ENCODE measurements around the gene RAB36. TPM values are rescaled to one million over a fixed set of nuclear protein-coding genes. Genes with fewer than 3 reads are reported as not detected.

RAB36 gene
- total and polyA plus RNA-seq, 7 donors: 0.05 to 0.56 (median 0.23) TPM; not detected in 1

DNA sequence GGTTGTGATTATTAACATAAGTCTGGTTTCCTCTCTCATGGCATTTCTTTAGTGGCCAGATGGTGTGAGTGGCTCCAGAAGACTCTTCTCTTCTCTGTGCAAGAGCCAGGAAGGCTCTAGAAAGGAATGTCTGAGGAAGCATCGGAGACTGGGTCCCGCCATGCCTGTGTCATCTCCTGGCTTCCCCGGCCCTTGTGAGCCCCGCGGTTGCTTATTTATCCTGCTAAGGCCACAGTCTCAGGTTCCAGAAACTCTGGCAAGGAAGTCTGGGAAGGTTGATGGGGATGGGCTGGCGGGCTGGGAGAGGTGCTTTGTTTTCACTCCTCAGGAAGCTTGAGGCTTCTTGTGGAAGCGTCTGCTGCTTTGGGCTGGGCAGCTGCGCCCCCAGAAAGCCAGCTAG, 53.9 kb downstream of the RAB36 start:
- Histone ChIP-seq H3K27me3 (ENCODE audit: insufficient read depth in 3 of 3, low read length in 2 of 3) (no peaks in the 10 kb centered on the region), H3K9me3 (no peaks in the 10 kb centered on the region), H3K4me1 (peaks cover 9% of the 10 kb centered on the region), H3K4me3 (no peak overlapping the region), H3K36me3 (ENCODE audit: insufficient read depth in 1 of 2, low read depth in 1 of 2) (no peaks in the 10 kb centered on the region), H3K27ac (no peak overlapping the region)
- 65 to 76% (median 72%) methylated on average over 8 of the region's 8 CpGs for WGBS, 3 donors
- intact Hi-C loops (cut with DNase I): no loop called here
- TF ChIP-seq, protein P1, sequence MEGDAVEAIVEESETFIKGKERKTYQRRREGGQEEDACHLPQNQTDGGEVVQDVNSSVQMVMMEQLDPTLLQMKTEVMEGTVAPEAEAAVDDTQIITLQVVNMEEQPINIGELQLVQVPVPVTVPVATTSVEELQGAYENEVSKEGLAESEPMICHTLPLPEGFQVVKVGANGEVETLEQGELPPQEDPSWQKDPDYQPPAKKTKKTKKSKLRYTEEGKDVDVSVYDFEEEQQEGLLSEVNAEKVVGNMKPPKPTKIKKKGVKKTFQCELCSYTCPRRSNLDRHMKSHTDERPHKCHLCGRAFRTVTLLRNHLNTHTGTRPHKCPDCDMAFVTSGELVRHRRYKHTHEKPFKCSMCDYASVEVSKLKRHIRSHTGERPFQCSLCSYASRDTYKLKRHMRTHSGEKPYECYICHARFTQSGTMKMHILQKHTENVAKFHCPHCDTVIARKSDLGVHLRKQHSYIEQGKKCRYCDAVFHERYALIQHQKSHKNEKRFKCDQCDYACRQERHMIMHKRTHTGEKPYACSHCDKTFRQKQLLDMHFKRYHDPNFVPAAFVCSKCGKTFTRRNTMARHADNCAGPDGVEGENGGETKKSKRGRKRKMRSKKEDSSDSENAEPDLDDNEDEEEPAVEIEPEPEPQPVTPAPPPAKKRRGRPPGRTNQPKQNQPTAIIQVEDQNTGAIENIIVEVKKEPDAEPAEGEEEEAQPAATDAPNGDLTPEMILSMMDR (IDR thresholded peaks at IDR 0.05): no peak
- ATAC-seq: no peak
- no peak for DNase-seq

DNA sequence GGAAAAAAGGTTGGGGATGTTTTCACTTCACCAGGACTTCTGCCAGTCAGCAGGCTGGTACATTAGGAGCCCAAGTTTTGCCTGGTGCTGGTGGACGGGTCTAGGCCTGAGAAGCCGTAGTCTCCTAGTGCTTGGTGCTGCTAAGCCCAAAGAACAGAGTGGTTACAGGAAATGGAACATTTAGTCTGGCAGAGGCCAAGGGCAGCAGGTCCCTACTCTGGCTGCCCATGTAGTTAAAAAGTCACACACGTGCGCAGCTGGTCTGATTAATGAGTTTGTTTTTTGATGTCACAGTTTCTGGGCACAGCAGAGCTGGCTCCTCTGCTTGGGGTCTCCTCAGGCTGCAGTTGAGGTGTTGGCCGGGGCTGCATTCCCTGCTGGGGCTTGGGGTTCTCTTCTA, 55.6 kb downstream of the RAB36 start:
- Histone ChIP-seq H3K27ac (no peak overlapping the region), H3K36me3 (ENCODE audit: insufficient read depth in 1 of 2, low read depth in 1 of 2) (no peaks in the 10 kb centered on the region), H3K27me3 (ENCODE audit: insufficient read depth in 3 of 3, low read length in 2 of 3) (no peaks in the 10 kb centered on the region), H3K4me1 (peaks cover 24% of the 10 kb centered on the region), H3K9me3 (no peaks in the 10 kb centered on the region), H3K4me3 (no peak overlapping the region)
- 74 to 86% (median 77%) methylated on average over 5 of the region's 5 CpGs for WGBS, 3 donors
- intact Hi-C loops (cut with DNase I): no loop called here
- ATAC-seq (no peak), DNase-seq (peak in 1 of 2 donors; percentile 26)
- TF ChIP-seq, protein P1 (IDR thresholded peaks at IDR 0.05): no peak

DNA sequence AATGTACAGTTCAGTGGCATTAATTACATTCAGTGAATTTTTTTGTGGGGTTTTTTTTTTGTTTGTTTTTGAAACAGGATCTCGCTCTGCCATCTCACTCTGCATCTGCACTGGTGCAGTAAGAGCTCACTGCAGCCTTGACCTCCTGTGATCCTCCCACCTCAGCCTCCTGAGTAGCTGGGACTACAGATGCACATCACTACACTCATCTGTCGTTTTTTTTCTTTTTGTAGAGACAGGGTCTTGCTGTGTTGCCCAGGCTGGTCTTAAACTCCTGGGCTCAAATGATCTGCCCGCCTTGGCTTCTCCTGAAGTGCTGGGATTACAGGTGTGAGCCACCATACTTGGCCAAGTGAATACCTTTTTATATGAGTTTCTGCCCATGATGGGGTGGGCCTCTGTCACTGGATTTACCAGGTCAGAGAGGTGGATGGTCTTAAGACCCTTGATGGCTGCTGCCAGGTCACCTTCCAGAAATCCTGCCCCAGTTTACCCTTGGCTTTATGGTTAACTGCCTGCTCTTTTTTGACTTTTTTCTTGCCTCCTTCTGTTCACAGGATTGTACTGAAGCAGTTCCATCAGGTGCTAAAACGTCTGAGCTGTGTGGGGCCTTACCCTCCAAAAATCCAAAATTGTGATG, 57.7 kb downstream of the RAB36 start:
- Histone ChIP-seq H3K9me3 (no peaks in the 10 kb centered on the region), H3K27ac (no peak overlapping the region), H3K36me3 (ENCODE audit: insufficient read depth in 1 of 2, low read depth in 1 of 2) (no peaks in the 10 kb centered on the region), H3K4me3 (no peak overlapping the region), H3K4me1 (peaks cover 24% of the 10 kb centered on the region), H3K27me3 (ENCODE audit: insufficient read depth in 3 of 3, low read length in 2 of 3) (peaks cover 0 to 6% (median 0%) of the 10 kb centered on the region in 3 donors)
- WGBS, 3 donors: 87 to 90% (median 90%) methylated on average over 4 of the region's 4 CpGs
- intact Hi-C loops (cut with DNase I): no loop called here
- ATAC-seq: no peak
- no peak for DNase-seq
- TF ChIP-seq, protein P1 (IDR thresholded peaks at IDR 0.05): no peak

DNA sequence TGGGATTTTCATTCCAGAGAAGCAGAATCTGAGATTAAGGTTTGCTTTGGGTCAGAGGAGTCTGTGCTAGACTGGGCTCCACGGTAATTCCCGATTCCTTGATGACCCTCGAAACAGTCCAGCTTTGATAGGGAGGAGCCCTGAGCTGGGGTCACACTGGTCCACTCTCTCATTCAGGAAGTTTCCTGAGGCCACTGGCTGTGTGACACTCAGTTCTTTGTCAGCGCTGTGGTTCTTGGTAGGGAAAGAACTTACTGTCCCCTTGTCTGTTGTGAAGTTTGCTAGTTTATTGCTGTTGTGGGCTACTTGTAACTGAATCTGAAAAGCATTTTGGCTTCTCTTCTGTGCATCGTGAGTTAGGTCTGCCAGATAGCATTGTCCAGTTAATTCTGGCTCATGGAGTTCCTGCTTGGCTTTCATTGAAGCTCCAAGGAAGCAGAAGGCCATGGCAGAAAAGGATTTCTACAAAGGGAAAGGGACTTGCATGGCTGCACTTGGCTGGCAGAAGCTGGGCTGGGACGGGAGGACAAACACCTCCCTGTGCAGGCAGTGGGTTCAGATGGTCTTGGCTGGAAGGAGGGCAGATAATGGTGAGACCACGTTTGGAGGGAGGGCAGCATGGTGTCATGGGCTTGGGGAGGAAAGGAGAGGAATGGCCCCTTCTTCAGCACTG, 58.3 kb downstream of the RAB36 start:
- H3K36me3 ChIP-seq (ENCODE audit: insufficient read depth in 1 of 2, low read depth in 1 of 2): no peaks in the 10 kb centered on the region
- whole genome bisulfite sequencing, 3 donors: 26 to 42% (median 27%) methylated on average over 7 of the region's 7 CpGs
- ATAC-seq (peak in 1 of 4 donors; percentile 25), DNase-seq (no peak)
- peaks cover 0 to 6% (median 0%) of the 10 kb centered on the region in 3 donors for H3K27me3 ChIP-seq (ENCODE audit: insufficient read depth in 3 of 3, low read length in 2 of 3)
- TF ChIP-seq, protein P1 (IDR thresholded peaks at IDR 0.05): no peak
- intact Hi-C loops (cut with DNase I): no loop called here
- no peak overlapping the region for H3K4me3 ChIP-seq
- H3K27ac ChIP-seq: no peak overlapping the region
- no peaks in the 10 kb centered on the region for H3K9me3 ChIP-seq
- H3K4me1 ChIP-seq: peaks cover 24% of the 10 kb centered on the region

All from psoas muscle (tissue), 8 donors.